Testis (tissue), 2 donors: ENCODE measurements around the gene INSIG1.

Experiments
- POLR2A ChIP-seq: fragments of 450-650 bp; IDR thresholded peaks from one replicate; pipeline ENCODE4 v1.6.1; 2017; ENCODE audit warnings: antibody characterized with exemption, mild to moderate bottlenecking, moderate library complexity
- TF ChIP-seq, protein P1 (sequence below), 3 experiments: fragments of 450-650 bp in 2 of 3; fragments of 200-600 bp in 1 of 3; sonication (generic) in 1 of 3; IDR thresholded peaks; one replicate each; pipeline ENCODE4 v1.5.1; 2016 to 2019; ENCODE audit warnings: antibody characterized with exemption in 3 of 3, mild to moderate bottlenecking in 2 of 3, moderate library complexity in 1 of 3

DNA sequence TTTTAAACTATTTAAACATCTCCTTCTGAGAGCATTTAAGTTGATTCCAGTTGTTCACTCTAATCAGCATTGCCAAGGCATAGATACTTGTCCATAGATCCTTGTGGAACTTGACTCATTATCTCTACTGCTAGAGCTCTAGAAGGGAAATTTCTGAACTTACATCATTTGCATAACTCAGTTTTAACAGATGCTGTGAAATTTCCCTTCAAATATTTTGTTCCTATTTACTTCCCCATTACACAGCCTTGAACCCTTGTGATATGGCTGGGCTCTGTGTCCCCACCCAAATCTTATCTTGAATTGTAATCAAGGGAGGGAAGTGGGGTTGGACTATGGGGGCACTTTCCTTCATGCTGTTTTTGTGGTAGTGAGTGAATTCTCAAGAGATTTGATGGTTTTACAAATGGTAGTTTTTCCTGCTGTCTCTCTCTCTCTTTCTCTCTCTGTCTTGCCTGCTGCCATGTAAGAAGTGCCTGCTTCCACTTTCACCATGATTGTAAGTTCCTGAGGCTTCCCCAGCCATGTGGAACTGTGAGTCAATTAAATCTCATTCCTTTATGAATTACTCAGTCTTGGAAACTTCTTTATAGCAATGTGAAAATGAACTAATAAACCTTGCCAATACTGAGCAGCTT is 25.4 kb downstream of the INSIG1 start:
- TF ChIP-seq, protein P1, sequence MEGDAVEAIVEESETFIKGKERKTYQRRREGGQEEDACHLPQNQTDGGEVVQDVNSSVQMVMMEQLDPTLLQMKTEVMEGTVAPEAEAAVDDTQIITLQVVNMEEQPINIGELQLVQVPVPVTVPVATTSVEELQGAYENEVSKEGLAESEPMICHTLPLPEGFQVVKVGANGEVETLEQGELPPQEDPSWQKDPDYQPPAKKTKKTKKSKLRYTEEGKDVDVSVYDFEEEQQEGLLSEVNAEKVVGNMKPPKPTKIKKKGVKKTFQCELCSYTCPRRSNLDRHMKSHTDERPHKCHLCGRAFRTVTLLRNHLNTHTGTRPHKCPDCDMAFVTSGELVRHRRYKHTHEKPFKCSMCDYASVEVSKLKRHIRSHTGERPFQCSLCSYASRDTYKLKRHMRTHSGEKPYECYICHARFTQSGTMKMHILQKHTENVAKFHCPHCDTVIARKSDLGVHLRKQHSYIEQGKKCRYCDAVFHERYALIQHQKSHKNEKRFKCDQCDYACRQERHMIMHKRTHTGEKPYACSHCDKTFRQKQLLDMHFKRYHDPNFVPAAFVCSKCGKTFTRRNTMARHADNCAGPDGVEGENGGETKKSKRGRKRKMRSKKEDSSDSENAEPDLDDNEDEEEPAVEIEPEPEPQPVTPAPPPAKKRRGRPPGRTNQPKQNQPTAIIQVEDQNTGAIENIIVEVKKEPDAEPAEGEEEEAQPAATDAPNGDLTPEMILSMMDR (IDR thresholded peaks at IDR 0.05): no peak
- TF ChIP-seq POLR2A: no peak
